WTC11 (cell line): Measurements from ENCODE around the gene AMMECR1. TPM values are rescaled to one million over a fixed set of nuclear protein-coding genes. Genes with fewer than 3 reads are reported as not detected.

ENCODE experiments used
- ATAC-seq: fragments of 200-7000 bp; cut with Tn5 transposase; 2 replicates; pipeline ENCODE4 v1.10.0; 2021; ENCODE audit warnings: mild to moderate bottlenecking, moderate library complexity
- CTCF ChIA-PET: fragments of 300-600 bp; sonication (Branson Sonifier 250); formaldehyde crosslinking; loops from one replicate; lab custom pipeline; 2021; ENCODE audit warnings: antibody characterized with exemption; lab: Charles Lee
- POLR2A ChIA-PET: fragments of 350-600 bp; sonication (Branson Sonifier 250); formaldehyde crosslinking; loops from one replicate; lab custom pipeline; 2021; ENCODE audit warnings: antibody characterized with exemption; lab: Charles Lee
- DNase-seq: peaks from one replicate; pipeline ENCODE4 v3.0.0; 2021; ENCODE audit warnings: low spot score
- H3K27ac Mint-ChIP-seq: 2 replicates; pipeline ENCODE4 v1.8.0; 2021; ENCODE audit warnings: mixed read lengths
- H3K27me3 Mint-ChIP-seq: 2 replicates; pipeline ENCODE4 v1.8.0; 2021; ENCODE audit warnings: low read depth, mild to moderate bottlenecking, moderate library complexity, mixed read lengths
- H3K36me3 Mint-ChIP-seq: 2 replicates; pipeline ENCODE4 v1.8.0; 2021; ENCODE audit warnings: mixed read lengths
- H3K4me1 Mint-ChIP-seq: 2 replicates; pipeline ENCODE4 v1.8.0; 2022; ENCODE audit warnings: mixed read lengths
- H3K4me3 Mint-ChIP-seq: 2 replicates; pipeline ENCODE4 v1.8.0; 2021; ENCODE audit warnings: mild to moderate bottlenecking, moderate library complexity, mixed read lengths
- H3K9me3 Mint-ChIP-seq: 2 replicates; pipeline ENCODE4 v1.8.0; 2021; ENCODE audit warnings: mixed read lengths
- AFF4 ChIP-seq: sonication (generic); formaldehyde crosslinking; IDR thresholded peaks from 2 replicates; pipeline ENCODE4 v1.8.1; 2023; ENCODE audit warnings: mild to moderate bottlenecking, missing genetic modification reagents, borderline replicate concordance
- ATF1 ChIP-seq: sonication (generic); formaldehyde crosslinking; IDR thresholded peaks from 2 replicates; pipeline ENCODE4 v1.8.1; 2023; ENCODE audit warnings: mild to moderate bottlenecking, moderate library complexity, missing genetic modification reagents
- E2F1 ChIP-seq: sonication (generic); formaldehyde crosslinking; IDR thresholded peaks from 2 replicates; pipeline ENCODE4 v1.8.0; 2022; ENCODE audit warnings: mild to moderate bottlenecking, missing genetic modification reagents
- EMX1 ChIP-seq: fragments of 250-450 bp; sonication (Bioruptor Pico); IDR thresholded peaks from 2 replicates; pipeline ENCODE4 v1.8.0; 2021; ENCODE audit warnings: mild to moderate bottlenecking
- FOXP4 ChIP-seq: sonication (generic); formaldehyde crosslinking; IDR thresholded peaks from 2 replicates; pipeline ENCODE4 v1.8.0; 2022; ENCODE audit warnings: mild to moderate bottlenecking, missing genetic modification reagents
- GABPB1 ChIP-seq: sonication (generic); formaldehyde crosslinking; IDR thresholded peaks from 2 replicates; pipeline ENCODE4 v1.8.1; 2023; ENCODE audit warnings: mild to moderate bottlenecking, missing genetic modification reagents
- IRF1 ChIP-seq: sonication (generic); formaldehyde crosslinking; IDR thresholded peaks from 2 replicates; pipeline ENCODE4 v1.8.0; 2023; ENCODE audit warnings: missing genetic modification reagents
- KAT7 ChIP-seq: sonication (generic); formaldehyde crosslinking; IDR thresholded peaks from 2 replicates; pipeline ENCODE4 v1.8.1; 2023; ENCODE audit warnings: missing genetic modification reagents, mild to moderate bottlenecking, borderline replicate concordance
- MAX ChIP-seq: sonication (generic); formaldehyde crosslinking; IDR thresholded peaks from 2 replicates; pipeline ENCODE4 v1.8.0; 2022; ENCODE audit warnings: mild to moderate bottlenecking, missing genetic modification reagents
- SMAD4 ChIP-seq: sonication (generic); formaldehyde crosslinking; IDR thresholded peaks from 2 replicates; pipeline ENCODE4 v1.8.0; 2022; ENCODE audit warnings: mild to moderate bottlenecking, missing genetic modification reagents
- TEAD4 ChIP-seq: sonication (generic); formaldehyde crosslinking; IDR thresholded peaks from 2 replicates; pipeline ENCODE4 v1.8.0; 2022; ENCODE audit warnings: mild to moderate bottlenecking, missing genetic modification reagents
- ZNF232 ChIP-seq: sonication (generic); formaldehyde crosslinking; IDR thresholded peaks from 2 replicates; pipeline ENCODE4 v1.8.0; 2022; ENCODE audit warnings: mild to moderate bottlenecking, missing genetic modification reagents
- ZNF425 ChIP-seq: fragments of 250-450 bp; sonication (Bioruptor Pico); conservative IDR thresholded peaks from 2 replicates; pipeline ENCODE4 v1.9.0; 2021; ENCODE audit warnings: mild to moderate bottlenecking
- ZSCAN18 ChIP-seq: fragments of 250-450 bp; sonication (Bioruptor Pico); IDR thresholded peaks from 2 replicates; pipeline ENCODE4 v2.1.2; 2022; ENCODE audit warnings: mild to moderate bottlenecking, moderate library complexity
- total RNA-seq: library from RNA; stranded (reverse); gene quantifications from 3 replicates; pipeline ENCODE4 v1.2.3, GENCODE V29; 2021

AMMECR1 gene
- total RNA-seq, 1 experiment from 2014 or later: 18.1 TPM

- TF ChIP-seq ZSCAN18 (CRISPR knock-in tag) (no peak), ZNF232 (CRISPR knock-in tag) (no peak)
Observed at GRCh38 chrX:110251526-110251925, 66.4 kb downstream of the AMMECR1 start (continued).

- DNase-seq (no peak), ATAC-seq (no peak)
- ChIA-PET POLR2A (no interaction called here), CTCF (no interaction called here)
- Mint-ChIP-seq H3K4me3 (no peak overlapping the region), H3K36me3 (no peaks in the 10 kb centered on the region), H3K27me3 (no peaks in the 10 kb centered on the region), H3K27ac (no peak overlapping the region), H3K9me3 (no peaks in the 10 kb centered on the region), H3K4me1 (peaks cover 22% of the 10 kb centered on the region)
- TF ChIP-seq SMAD4 (CRISPR knock-in tag) (no peak), TEAD4 (CRISPR knock-in tag) (no peak), EMX1 (CRISPR knock-in tag) (no peak), FOXP4 (CRISPR knock-in tag) (no peak), ZSCAN18 (CRISPR knock-in tag) (no peak), KAT7 (CRISPR knock-in tag) (no peak)
Observed at GRCh38 chrX:110250847-110251246, 67.0 kb downstream of the AMMECR1 start.

GRCh38 chrX:110248578-110248977, 69.3 kb downstream of the AMMECR1 start:
- Mint-ChIP-seq H3K27ac (peak overlapping the region; percentile 52; the same call in 1 of the 2 replicates), H3K27me3 (no peaks in the 10 kb centered on the region), H3K36me3 (no peaks in the 10 kb centered on the region), H3K4me1 (peaks cover 39% of the 10 kb centered on the region), H3K9me3 (no peaks in the 10 kb centered on the region), H3K4me3 (no peak overlapping the region)
- no peak for TF ChIP-seq GABPB1
- TF ChIP-seq ZNF425: no peak
- ATAC-seq (no peak), DNase-seq (no peak)
- POLR2A ChIA-PET: no interaction called here
- CTCF ChIA-PET: no interaction called here

GRCh38 chrX:110245011-110245410, 72.9 kb downstream of the AMMECR1 start:
- DNase-seq (no peak), ATAC-seq (peak; percentile 58)
- no peak overlapping the region for H3K4me3 Mint-ChIP-seq
- ChIA-PET CTCF (no interaction called here), POLR2A (no interaction called here)
- H3K27ac Mint-ChIP-seq: no peak overlapping the region
- peaks cover 49% of the 10 kb centered on the region for H3K4me1 Mint-ChIP-seq
- no peaks in the 10 kb centered on the region for H3K27me3 Mint-ChIP-seq
- no peaks in the 10 kb centered on the region; the same call in 1 of the 2 replicates for H3K9me3 Mint-ChIP-seq
- H3K36me3 Mint-ChIP-seq: no peaks in the 10 kb centered on the region
- no peak for TF ChIP-seq MAX (CRISPR knock-in tag)
- no peak for TF ChIP-seq IRF1 (CRISPR knock-in tag)
- no peak for TF ChIP-seq FOXP4 (CRISPR knock-in tag)
- no peak for TF ChIP-seq ATF1 (CRISPR knock-in tag)
- no peak for TF ChIP-seq AFF4 (CRISPR knock-in tag)
- no peak for TF ChIP-seq E2F1 (CRISPR knock-in tag)
